Tibial nerve (tissue), 4 donors: ENCODE measurements around the gene TH. TPM values are rescaled to one million over a fixed set of nuclear protein-coding genes. Genes with fewer than 3 reads are reported as not detected.

ENCODE experiments used
- DNase-seq, 2 donors: peaks; one replicate each; pipeline ENCODE4 v3.0.0-alpha.2; 2019; ENCODE audit warnings: low spot score in 2 of 2
- H3K27ac ChIP-seq, 4 donors: fragments of 200-600 bp; sonication (generic) in 3 of 4; one replicate each; pipeline ENCODE4 v1.5.1; 2017 to 2019; ENCODE audit warnings: mild to moderate bottlenecking in 1 of 4
- H3K27me3 ChIP-seq, 2 donors: fragments of 200-600 bp; sonication (generic) in 1 of 2; one replicate each; pipeline versions ENCODE4 v1.5.1 to v1.6.0; 2017 to 2019
- H3K36me3 ChIP-seq, 3 donors: fragments of 200-600 bp; sonication (generic); one replicate each; pipeline ENCODE4 v1.5.1; 2018 to 2019
- H3K4me1 ChIP-seq, 4 donors: fragments of 200-600 bp; sonication (generic) in 3 of 4; one replicate each; pipeline ENCODE4 v1.5.1; 2017 to 2019
- H3K4me3 ChIP-seq, 4 donors: fragments of 200-600 bp; sonication (generic) in 3 of 4; one replicate each; pipeline ENCODE4 v1.5.1; 2017 to 2019; ENCODE audit warnings: mild to moderate bottlenecking in 1 of 4, moderate library complexity in 1 of 4
- H3K9me3 ChIP-seq, 4 donors: fragments of 200-600 bp; sonication (generic) in 3 of 4; one replicate each; pipeline ENCODE4 v1.5.1; 2017 to 2019
- EP300 ChIP-seq, 2 donors: sonication (generic); formaldehyde crosslinking; IDR thresholded peaks; one replicate each; pipeline ENCODE4 v1.6.1; 2017; ENCODE audit warnings: antibody characterized with exemption in 2 of 2, mild to moderate bottlenecking in 1 of 2
- POLR2A ChIP-seq, 2 donors: fragments of 450-650 bp; IDR thresholded peaks; one replicate each; pipeline ENCODE4 v1.6.1; 2017; ENCODE audit warnings: antibody characterized with exemption in 2 of 2, mild to moderate bottlenecking in 2 of 2, moderate library complexity in 2 of 2
- WGBS, 2 donors: methylation state at CpG; one replicate each; pipeline ENCODE4 v1.1.5; 2018; 5-methylcytosine and 5-hydroxymethylcytosine counted together
- total RNA-seq, 4 donors: library from RNA; depleted of rRNA; stranded (reverse); fragments of >200 nt; gene quantifications; one replicate each; pipeline ENCODE4 v1.1.0, GENCODE V29; 2016
- TF ChIP-seq, protein P1 (sequence below), 5 experiments: fragments of 200-600 bp in 3 of 5; fragments of 450-650 bp in 2 of 5; sonication (generic) in 3 of 5; IDR thresholded peaks; one replicate each; pipeline ENCODE4 v1.5.1; 2016 to 2019; ENCODE audit warnings: antibody characterized with exemption in 5 of 5, mild to moderate bottlenecking in 3 of 5, moderate library complexity in 2 of 5

Gene TH
- total RNA-seq, 4 donors from 2014 or later = 1.3 TPM; not detected in 3

DNA sequence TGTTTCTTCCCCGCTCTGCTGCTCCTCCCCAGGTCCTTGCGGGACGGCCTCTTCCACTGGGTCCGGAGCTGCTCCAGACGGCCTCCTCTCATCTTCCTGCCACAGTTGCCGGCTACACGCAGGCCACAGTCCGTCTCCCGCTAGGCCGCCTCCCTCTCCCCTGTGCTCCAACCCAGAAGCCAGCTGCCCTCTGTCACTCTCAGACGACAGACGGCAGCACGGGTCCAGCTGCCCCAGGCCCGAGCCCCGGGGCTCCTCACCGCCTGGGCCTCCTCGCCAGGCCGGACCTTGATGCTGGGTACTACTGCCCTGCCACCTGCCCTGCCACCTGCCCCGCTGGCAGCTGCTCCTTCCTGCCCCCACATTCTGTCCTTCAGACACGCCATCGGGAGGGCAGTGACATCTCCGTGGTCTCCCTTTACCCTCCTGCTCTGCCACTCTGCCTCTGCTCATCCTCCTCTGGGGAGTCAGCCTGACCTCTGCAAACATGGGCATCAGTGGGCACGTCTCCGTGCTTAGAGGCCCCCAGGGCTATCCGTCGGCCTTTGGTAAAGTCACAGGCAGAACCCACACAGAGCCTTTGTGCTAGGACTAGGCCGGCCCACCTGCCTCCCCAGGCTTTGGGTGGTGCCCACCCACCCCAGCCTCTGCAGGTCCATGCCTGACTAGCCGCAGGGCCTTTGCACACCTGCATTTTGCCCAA is 43.1 kb upstream of the TH start:
- no peak for DNase-seq
- WGBS, 2 donors = 79% methylated on average over 27 to 28 of the region's 28 CpGs
- H3K27me3 ChIP-seq = peaks cover 0 to 3% of the 10 kb centered on the region in 2 donors
- no peaks in the 10 kb centered on the region for H3K4me1 ChIP-seq
- no peak for TF ChIP-seq POLR2A (IDR thresholded peaks at IDR 0.05)
- no peak for TF ChIP-seq EP300 (IDR thresholded peaks at IDR 0.05)
- TF ChIP-seq, protein P1, sequence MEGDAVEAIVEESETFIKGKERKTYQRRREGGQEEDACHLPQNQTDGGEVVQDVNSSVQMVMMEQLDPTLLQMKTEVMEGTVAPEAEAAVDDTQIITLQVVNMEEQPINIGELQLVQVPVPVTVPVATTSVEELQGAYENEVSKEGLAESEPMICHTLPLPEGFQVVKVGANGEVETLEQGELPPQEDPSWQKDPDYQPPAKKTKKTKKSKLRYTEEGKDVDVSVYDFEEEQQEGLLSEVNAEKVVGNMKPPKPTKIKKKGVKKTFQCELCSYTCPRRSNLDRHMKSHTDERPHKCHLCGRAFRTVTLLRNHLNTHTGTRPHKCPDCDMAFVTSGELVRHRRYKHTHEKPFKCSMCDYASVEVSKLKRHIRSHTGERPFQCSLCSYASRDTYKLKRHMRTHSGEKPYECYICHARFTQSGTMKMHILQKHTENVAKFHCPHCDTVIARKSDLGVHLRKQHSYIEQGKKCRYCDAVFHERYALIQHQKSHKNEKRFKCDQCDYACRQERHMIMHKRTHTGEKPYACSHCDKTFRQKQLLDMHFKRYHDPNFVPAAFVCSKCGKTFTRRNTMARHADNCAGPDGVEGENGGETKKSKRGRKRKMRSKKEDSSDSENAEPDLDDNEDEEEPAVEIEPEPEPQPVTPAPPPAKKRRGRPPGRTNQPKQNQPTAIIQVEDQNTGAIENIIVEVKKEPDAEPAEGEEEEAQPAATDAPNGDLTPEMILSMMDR (IDR thresholded peaks at IDR 0.05) = no peak
- no peaks in the 10 kb centered on the region for H3K9me3 ChIP-seq
- H3K27ac ChIP-seq = no peak overlapping the region
- H3K4me3 ChIP-seq = no peak overlapping the region
- H3K36me3 ChIP-seq = no peaks in the 10 kb centered on the region

DNA sequence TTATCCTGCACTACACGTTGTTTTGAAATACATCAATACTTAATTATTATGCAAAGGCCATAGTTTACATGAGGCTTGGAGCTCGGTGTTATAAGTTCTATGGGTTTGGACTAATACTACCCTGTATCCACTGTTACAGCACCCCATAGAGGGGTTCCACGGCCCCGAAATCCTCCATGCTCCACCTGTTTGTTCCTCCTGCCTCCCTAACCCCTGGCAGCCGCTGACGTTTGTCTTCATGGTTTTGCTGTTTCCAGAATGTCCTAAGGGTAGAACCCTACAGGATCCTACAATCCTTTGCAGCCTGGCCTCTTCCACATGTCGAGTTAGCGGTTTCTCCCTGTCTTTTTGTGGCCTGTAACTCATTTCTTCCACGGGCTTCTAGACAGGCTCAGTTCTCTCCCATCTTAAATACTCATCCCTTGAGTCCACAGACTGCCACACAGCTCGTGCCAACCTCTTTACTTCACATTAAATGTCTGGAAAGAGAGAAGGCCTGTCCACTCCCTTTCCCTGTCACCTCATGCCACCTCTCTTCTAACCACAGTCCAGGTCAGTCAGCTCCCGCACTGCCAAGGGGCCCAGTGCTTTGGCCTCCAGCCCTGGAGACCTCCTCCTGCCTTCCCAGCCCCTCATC is 42.4 kb upstream of the TH start:
- Histone ChIP-seq H3K27me3 (peaks cover 0 to 3% of the 10 kb centered on the region in 2 donors), H3K36me3 (no peaks in the 10 kb centered on the region), H3K4me1 (no peaks in the 10 kb centered on the region), H3K4me3 (no peak overlapping the region), H3K27ac (no peak overlapping the region), H3K9me3 (no peaks in the 10 kb centered on the region)
- 78% methylated on average over 11 of the region's 11 CpGs for WGBS, 2 donors
- DNase-seq = no peak
- TF ChIP-seq, protein P1 (IDR thresholded peaks at IDR 0.05) = no peak

- DNase-seq = no peak
- TF ChIP-seq EP300 (IDR thresholded peaks at IDR 0.05) (no peak), POLR2A (IDR thresholded peaks at IDR 0.05) (no peak)
- TF ChIP-seq, protein P1 (IDR thresholded peaks at IDR 0.05) = no peak
- H3K36me3 ChIP-seq = no peaks in the 10 kb centered on the region
- H3K27ac ChIP-seq = no peak overlapping the region
- H3K9me3 ChIP-seq = no peaks in the 10 kb centered on the region
- H3K4me1 ChIP-seq = no peaks in the 10 kb centered on the region
- WGBS, 2 donors = 53 to 58% methylated on average over 16 of the region's 16 CpGs
- no peak overlapping the region for H3K4me3 ChIP-seq
- peaks cover 0 to 3% of the 10 kb centered on the region in 2 donors for H3K27me3 ChIP-seq
These were observed 41.8 kb upstream of the TH start for GRCh38 chr11:2213384-2213842.

GRCh38 chr11:2212411-2213251 is 41.0 kb upstream of the TH start:
- 71 to 72% methylated on average over 22 to 23 of the region's 23 CpGs for WGBS, 2 donors

More at GRCh38 chr11:2212411-2213251, 41.0 kb upstream of the TH start:
- TF ChIP-seq, protein P1 (IDR thresholded peaks at IDR 0.05) = no peak
- TF ChIP-seq POLR2A (IDR thresholded peaks at IDR 0.05) (no peak), EP300 (IDR thresholded peaks at IDR 0.05) (no peak)
- Histone ChIP-seq H3K4me1 (no peaks in the 10 kb centered on the region), H3K9me3 (peaks cover 0 to 2% (median 0%) of the 10 kb centered on the region in 4 donors), H3K4me3 (no peak overlapping the region), H3K27me3 (peaks cover 0 to 3% of the 10 kb centered on the region in 2 donors), H3K27ac (no peak overlapping the region), H3K36me3 (no peaks in the 10 kb centered on the region)
- no peak for DNase-seq
